ENCODE results near the gene TACC3.

Gene TACC3

DNA sequence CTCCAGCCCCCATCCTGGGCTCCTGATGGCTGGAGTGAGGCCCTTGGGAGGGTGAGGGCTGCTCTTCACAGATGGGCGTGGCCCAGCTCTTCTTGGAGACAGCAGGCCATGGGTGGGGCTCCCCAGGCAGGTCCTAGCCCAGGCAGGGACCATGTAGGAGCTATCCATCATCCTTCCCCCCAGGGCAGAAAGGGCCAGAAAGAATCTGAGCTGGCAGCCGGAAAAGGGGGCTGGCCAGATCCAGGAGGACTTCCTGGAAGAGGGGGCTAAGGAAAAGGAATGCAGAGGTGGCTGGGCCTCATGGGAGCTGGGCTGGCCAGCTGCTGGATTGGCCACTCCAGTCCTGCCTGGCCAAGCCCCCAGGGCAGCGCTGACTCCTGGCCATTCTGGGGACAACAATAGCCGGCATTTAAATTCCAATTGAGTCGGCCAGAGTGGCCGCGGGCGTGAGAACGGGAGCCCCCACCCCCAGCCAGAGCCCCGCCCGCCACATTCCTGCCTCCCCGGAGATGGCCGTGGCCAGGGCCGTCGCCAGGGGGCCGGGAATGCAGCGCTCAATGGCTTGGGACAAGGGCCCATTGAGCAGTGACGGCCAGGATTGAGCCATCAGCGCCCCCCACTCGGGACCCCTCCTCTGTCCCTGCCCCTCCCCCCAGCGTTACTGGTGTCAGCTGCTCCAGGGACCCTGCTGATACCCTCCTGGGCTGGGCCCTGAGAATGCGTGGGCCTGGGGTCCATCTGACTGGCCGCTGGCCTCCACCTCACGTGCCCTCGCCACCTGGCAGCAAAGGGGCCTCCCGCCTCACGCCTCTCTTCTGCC, 56.7 kb downstream of the TACC3 start:
- DNase-seq: no peak

GRCh38 chr4:1778642-1779392, 57.5 kb downstream of the TACC3 start:
- DNase-seq: no peak

DNA sequence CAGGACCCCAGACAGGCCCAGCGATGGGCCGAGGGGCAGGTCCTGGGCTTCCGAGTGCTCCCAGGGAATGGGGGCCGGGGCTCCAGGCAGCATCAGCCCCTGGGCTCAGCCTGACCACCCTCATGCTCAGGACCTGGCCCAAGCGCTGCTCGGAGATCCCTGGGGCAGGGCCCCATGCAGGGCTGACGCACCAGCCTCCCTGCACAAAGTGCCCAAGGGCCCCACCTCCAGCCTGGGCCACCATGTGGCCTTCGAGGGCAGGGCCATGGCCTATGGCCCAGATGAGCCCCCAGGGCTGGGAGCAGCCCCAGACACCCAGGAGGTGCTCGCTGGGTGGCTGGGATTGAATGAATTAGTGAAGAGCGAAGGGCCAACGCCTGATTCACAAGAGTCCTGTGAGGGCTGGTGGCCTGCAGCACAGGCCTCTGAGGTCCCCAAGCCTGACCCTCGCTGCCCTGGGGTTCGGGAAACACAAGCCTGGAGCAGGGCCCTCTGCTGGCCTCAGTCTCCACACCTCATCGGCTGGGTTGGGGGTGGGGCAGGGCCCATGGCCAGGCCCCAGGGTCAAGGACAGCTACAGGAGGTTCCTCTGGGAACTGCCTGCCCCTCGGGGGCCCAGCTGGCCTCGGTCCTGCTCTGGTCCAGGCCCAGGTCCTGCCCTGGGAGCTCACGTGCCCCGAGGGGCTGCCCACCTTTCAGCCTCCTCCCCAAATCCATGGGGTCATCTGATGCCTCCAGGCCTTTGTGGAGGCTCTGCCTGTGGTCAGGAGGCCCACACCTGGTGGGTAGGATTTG, 58.5 kb downstream of the TACC3 start:
- DNase-seq: no peak

DNA sequence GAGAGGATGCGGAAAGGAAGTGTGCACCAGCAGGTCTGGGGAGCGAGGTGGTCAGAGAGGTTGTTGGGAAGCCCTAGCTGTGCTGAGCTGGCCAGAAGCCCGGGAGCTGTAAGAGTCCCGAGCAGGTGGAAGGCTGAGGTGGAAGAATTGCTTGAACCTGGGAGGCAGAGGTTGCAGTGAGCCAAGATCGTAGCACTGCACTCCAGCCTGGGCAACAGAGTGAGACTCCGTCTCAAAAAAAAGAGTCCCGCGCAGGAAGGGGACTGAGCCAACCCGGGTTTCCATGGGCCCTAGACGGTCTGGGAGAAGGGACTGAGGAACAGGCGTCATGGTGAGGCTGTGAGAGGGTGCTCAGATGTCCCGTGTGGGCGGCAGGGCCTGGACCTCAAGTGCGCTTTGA, 59.1 kb downstream of the TACC3 start:
- no peak for DNase-seq

- DNase-seq: no peak
These were observed 61.7 kb downstream of the TACC3 start for GRCh38 chr4:1783015-1783414.

- DNase-seq: no peak
These were observed 62.6 kb downstream of the TACC3 start for GRCh38 chr4:1783970-1784369.

- no peak for DNase-seq
These were observed 63.1 kb downstream of the TACC3 start for GRCh38 chr4:1784395-1784788.

- no peak for DNase-seq
These were observed 63.7 kb downstream of the TACC3 start for GRCh38 chr4:1784789-1785591.

GRCh38 chr4:1785592-1785991, 64.3 kb downstream of the TACC3 start:
- DNase-seq: no peak

- DNase-seq: no peak
These were observed 65.4 kb downstream of the TACC3 start for GRCh38 chr4:1786544-1787362.

DNA sequence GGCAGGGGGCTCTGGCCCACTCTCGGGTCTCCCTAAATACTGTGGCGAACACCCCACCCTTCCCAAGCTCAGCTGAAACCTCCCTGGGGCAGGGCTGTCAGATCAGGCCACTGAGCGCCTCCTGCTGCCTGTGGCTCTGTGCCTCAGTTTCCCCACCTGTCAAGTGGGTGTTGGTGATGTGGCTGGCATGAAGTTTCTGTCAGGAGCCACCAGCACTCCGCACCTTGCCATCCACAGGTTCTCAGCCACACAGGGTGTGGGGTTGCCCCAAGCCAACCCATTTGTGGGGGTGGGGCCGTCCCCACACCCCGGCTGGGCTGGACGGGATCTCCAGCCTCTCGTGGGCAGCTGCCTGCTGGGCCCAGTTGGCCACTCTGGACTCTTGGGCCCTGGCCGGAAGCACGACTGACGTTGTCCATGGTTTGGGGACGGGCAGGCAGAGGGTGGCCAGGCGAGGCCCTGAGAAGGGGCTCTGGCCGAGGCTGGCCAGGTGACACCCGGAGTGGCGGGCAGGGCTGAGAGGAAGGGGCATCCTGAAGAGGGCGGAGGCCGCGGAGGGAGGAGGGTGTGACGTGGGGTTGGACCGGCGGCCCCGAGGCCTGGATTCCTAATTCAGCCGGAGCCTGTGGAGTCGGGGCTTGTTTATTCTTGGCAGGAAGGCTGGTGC, 66.2 kb downstream of the TACC3 start:
- no peak for DNase-seq

DNA sequence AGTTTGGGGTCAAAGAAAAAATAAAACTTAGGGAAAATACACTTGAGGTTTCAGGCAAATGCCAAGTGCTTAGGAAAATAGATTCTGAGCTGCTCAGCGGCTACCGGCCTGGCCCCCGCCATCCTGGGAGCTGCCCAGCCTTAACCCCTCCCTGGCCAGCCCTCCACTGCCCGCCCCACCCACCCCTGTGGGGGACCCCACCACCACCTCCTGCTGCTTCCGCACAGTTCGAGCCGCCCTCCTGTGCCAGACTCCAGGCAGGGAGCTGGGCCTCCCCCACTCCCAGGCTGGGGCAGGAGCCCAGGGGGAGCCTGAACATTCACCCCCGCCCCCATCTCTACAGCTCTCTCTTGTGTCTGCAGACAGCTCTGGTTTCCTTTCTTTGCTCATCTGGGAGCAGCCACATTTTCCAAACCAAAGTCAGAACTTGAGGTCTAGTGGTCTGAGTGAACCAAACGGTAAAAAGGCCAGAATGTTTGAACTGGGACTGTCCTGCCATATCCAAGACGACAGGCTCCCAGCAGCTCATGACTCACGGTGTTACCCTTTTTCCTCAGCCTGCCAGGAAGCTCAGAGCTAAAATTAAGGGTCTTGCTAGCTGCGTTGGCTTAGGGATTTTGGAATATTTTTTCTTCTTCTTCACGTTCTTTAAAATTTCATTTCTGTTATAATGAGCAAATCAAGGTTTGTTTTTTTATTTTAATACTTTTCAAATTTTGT, 67.1 kb downstream of the TACC3 start:
- no peak for DNase-seq

DNA sequence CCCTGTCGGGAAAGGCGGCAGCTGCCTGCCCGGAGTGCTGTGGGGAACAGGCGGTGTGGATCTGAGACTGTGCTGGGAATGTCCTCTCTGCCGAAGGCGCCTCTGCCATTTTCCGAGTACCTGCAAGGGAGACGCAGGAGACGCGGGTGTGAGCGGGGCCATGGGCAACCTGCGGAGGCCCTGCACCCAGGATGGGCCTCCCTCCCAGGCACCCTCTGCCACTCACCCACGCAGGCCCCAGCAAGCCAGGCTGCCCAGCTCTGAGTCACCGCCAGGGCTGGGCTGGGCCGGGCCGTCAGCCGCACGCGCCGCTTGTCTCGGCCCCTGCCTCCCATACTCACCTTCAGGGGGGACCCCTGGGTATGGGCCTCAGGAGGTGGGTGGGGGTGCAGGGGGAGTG, 68.2 kb downstream of the TACC3 start:
- DNase-seq: no peak

DNA sequence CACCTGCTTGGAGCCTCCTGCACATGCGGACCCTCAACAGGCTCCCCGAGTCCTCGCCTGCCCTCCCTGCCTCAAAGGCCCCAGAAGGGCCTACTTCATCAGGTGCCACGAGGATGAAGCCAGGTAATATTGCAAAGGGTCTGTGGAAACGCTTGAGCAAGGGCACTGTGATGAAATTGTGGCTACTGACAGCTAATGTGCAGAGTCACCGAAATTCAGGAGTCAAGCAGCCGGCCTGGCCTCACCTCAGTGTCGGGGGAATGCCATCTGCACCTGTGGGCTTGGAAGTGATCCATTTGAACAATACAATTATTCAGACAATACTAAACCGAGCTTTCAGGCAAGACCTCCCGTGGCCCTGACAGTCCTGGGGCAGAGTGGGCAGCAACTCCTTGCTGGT, 68.7 kb downstream of the TACC3 start:
- no peak for DNase-seq

DNA sequence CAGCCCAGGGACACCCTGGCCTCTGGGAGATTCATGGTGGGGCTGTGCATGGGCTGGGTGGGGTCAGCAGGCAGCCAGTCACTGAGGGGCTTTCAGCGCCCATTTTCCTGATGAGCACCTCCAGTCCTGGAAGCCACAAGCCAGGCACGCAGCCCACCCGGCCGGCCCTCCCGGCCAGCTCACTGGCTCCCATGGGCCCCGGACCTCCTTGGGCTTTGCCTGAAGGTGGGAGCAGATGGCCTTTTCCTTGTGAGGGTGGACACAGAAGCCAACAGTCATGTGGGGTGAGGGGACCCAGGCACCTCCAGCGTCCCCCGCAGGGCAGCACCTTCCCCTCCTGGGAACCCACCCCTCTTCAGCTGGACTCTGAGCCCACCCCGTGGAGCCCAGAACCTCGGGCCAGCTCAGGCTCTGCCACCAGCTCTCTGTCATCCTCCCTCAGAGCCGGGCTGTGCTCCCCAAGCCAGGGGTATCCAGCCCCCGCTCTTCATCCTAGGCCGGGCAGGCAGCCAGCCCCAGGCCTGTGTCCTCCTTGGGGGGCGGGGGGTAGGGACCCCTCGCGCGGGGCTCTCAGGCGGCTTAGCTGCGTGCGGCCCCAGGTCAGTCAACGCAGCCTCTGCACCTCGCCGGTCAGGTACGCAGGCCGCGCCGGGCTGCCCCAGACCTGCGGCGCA, 71.0 kb downstream of the TACC3 start:
- DNase-seq: no peak

DNA sequence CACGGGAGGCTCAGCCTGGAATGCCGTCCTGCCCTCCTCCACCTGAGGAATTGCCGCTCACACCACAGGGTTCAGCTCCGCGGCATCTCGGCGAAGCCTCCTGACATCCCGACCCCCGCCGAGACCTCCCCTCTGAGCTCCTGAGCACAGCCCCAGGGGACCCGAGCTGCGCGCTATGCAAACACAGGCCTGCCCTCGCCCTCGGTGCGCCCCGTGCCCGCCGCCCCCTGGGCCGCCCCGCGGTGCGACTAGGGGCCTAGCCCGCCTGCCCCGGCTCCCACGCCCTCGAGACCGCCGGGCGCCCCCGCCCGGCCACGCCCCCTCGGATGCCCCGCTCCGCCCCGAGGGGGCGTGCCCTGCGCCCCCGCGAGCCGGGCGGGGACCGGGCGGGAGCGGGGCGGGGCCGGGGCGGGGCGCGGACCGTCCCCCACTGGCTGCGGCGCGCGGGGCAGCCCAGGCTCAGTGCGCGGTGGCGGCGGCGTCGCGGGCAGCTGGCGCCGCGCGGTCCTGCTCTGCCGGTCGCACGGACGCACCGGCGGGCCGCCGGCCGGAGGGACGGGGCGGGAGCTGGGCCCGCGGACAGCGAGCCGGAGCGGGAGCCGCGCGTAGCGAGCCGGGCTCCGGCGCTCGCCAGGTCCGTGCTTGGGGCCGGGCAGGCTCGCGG, 71.6 kb downstream of the TACC3 start, which contains the start of gene FGFR3:
TSS of gene FGFR3 (plus strand) at position 462 of the 664 bp plus-strand sequence. CDS start 642 bp downstream, outside the sequence.
- DNase-seq: peak; percentile 16

DNA sequence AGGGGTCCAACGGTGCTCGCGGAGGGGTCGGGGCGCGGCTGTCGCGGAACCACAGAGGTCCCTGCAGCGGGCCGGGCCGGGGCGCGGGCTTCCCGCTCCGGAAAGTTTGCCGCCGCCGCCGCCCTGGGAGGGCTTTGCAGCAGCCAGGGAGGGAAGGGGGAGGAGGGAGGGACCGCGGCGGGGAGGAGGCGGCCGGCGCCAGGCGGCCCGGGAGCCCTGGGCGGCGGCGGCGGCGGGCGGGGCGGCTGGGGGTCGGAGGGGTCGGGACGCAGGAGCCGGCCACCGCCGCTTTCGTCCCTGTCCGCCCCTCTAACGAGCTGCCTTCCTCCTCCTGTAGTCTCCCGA, 72.1 kb downstream of the TACC3 start:
- peak; percentile 31 for DNase-seq

DNA sequence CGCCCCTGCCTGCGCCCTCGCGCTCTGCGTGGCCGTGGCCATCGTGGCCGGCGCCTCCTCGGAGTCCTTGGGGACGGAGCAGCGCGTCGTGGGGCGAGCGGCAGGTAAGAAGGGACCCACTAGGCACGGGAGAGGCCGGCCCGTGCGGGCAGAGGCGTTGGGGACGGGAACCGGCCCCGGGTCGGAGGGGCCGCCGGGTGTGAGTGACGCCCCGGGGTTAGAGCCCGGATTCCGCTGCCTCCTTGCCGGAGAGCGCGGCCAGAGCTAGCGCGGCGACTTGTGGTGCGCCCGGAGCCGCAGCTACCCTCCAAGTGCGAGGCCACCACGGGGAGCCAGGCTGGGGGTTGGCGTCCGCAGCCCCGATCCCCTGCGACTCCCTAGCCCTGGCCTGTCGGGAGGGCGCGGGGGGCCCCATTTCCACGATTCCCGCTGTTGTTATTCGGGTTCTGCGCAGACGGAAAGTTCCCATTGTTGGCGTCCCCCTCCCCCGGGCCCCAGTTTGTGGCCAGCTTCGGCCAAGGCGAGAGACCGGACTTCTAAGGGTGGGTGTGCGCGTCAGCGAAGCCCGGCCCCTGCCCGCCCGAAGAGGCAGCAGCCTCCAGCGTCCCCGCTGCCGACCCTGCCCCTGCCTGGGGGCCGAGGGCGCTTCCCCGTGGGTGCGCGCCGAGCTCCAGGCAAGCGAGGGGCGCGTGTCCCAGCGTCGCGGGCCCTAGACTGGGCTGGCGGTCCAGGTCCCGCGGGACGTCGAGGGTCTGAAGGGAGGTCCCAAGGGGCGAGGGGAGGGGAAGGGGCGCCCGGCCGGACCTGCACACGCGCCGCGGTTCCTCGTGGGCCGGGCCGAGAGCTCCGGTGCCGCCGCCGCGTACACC, 72.9 kb downstream of the TACC3 start:
- DNase-seq: no peak

All from effector CD8-positive, alpha-beta T cell (primary cell).